HT-29 (cell line): ENCODE data around the gene GMPS. TPM values are rescaled to one million over a fixed set of nuclear protein-coding genes. Genes with fewer than 3 reads are reported as not detected.
"Not testable (repeated sequence)": the region's sequence is repeated elsewhere in the genome, so short reads cannot be mapped to it uniquely, and the experiment has no call there.

Experiments
- DNase-seq: peaks from one replicate; pipeline ENCODE4 v3.0.0-alpha.2; 2015; ENCODE audit warnings: low spot score
- total RNA-seq: library from RNA; depleted of rRNA; stranded (reverse); fragments of >200 nt; shearing (Covaris generic); gene quantifications from 2 replicates; pipeline ENCODE4 v1.2.3, GENCODE V29; 2014; rRNA removed

Gene GMPS
- 23.4 and 23.8 TPM in 2 replicates for total RNA-seq

GRCh38 chr3:155870133-155870944 lies at the start of gene GMPS:
Gene GMPS (plus strand): TSS chr3:155870650. CDS start chr3:155870871, 221 bp downstream.
- DNase-seq: peak; percentile 95

GRCh38 chr3:155828490-155829098 lies 41.9 kb upstream of the GMPS start:
- not testable (repeated sequence) for DNase-seq

GRCh38 chr3:155835341-155836071 lies 34.9 kb upstream of the GMPS start:
- no peak for DNase-seq

GRCh38 chr3:155843569-155843968 lies 26.9 kb upstream of the GMPS start:
- no peak for DNase-seq

GRCh38 chr3:155846119-155846518 lies 24.3 kb upstream of the GMPS start:
- DNase-seq: no peak

- no peak for DNase-seq
Observed at GRCh38 chr3:155847993-155848392, 22.5 kb upstream of the GMPS start.

GRCh38 chr3:155849404-155849803 lies 21.0 kb upstream of the GMPS start:
- not testable (repeated sequence) for DNase-seq

- no peak for DNase-seq
Observed at GRCh38 chr3:155852341-155852740, 18.1 kb upstream of the GMPS start.

GRCh38 chr3:155853214-155854140 lies 17.0 kb upstream of the GMPS start:
- DNase-seq: peak; percentile 41

- peak; percentile 99 for DNase-seq
Observed at GRCh38 chr3:155854141-155854940, 16.1 kb upstream of the GMPS start, which contains the start of gene SLC33A1. Gene SLC33A1 (minus strand): TSS chr3:155854427. CDS start chr3:155853997, 430 bp downstream.

GRCh38 chr3:155859859-155860258 lies 10.6 kb upstream of the GMPS start:
- peak; percentile 38 for DNase-seq

- DNase-seq: not testable (repeated sequence)
Observed at GRCh38 chr3:155860424-155860823, 10.0 kb upstream of the GMPS start.

- DNase-seq: no peak
Observed at GRCh38 chr3:155861476-155862183, 8.8 kb upstream of the GMPS start.

GRCh38 chr3:155862290-155862982 lies 8.0 kb upstream of the GMPS start:
- not testable (repeated sequence) for DNase-seq

GRCh38 chr3:155863072-155863784 lies 7.2 kb upstream of the GMPS start:
- DNase-seq: no peak

GRCh38 chr3:155869691-155870090 lies 759 bp upstream of the GMPS start:
- no peak for DNase-seq

GRCh38 chr3:155870945-155871745 lies 695 bp downstream of the GMPS start:
- DNase-seq: peak; percentile 53
